Mesenchymal stem cell (in vitro differentiated cells and primary cell): ENCODE data around the gene LTB4R.

Source experiments
- DNase-seq: peaks from one replicate; pipeline ENCODE4 v3.0.0-alpha.2; 2013
- H2AFZ ChIP-seq: one replicate; pipeline ENCODE4 v1.6.1; 2013; ENCODE audit warnings: low read depth, mild to moderate bottlenecking, control low read depth, inconsistent platforms, low read length, moderate library complexity
- H2AK5ac ChIP-seq: 2 replicates; pipeline ENCODE4 v1.6.1; 2013; ENCODE audit warnings: low read length, moderate library complexity, mild to moderate bottlenecking, inconsistent platforms; ENCODE audit not compliant: severe bottlenecking
- H2BK120ac ChIP-seq: one replicate; pipeline ENCODE4 v1.6.1; 2013; ENCODE audit warnings: low read depth, mild to moderate bottlenecking, inconsistent platforms, low read length, moderate library complexity
- H2BK12ac ChIP-seq, 2 experiments: one replicate each; pipeline ENCODE4 v1.6.1; 2013; ENCODE audit warnings: inconsistent platforms in 2 of 2, low read length in 2 of 2, mild to moderate bottlenecking in 2 of 2, moderate library complexity in 2 of 2, control low read depth in 1 of 2
- H2BK15ac ChIP-seq: one replicate; pipeline ENCODE4 v1.6.1; 2013; ENCODE audit warnings: mild to moderate bottlenecking, low read depth, inconsistent platforms; ENCODE audit not compliant: poor library complexity, severe bottlenecking
- H2BK5ac ChIP-seq: 2 replicates; pipeline ENCODE4 v1.6.1; 2013; ENCODE audit warnings: low read depth, mild to moderate bottlenecking, low read length, control low read depth, inconsistent platforms; ENCODE audit not compliant: poor library complexity, severe bottlenecking
- H3K14ac ChIP-seq, 2 experiments: one replicate each; pipeline ENCODE4 v1.6.1; 2013; ENCODE audit warnings: inconsistent platforms in 2 of 2, low read length in 2 of 2, control low read depth in 1 of 2, mild to moderate bottlenecking in 1 of 2, moderate library complexity in 1 of 2
- H3K18ac ChIP-seq, 2 experiments: one replicate each; pipeline ENCODE4 v1.6.1; 2013; ENCODE audit warnings: inconsistent platforms in 2 of 2, low read length in 2 of 2, control low read depth in 1 of 2, low read depth in 1 of 2, mild to moderate bottlenecking in 1 of 2
- H3K23ac ChIP-seq, 2 experiments: one replicate each; pipeline ENCODE4 v1.6.1; 2013; ENCODE audit warnings: inconsistent platforms in 2 of 2, low read length in 2 of 2, mild to moderate bottlenecking in 2 of 2, moderate library complexity in 2 of 2, control low read depth in 1 of 2
- H3K27ac ChIP-seq: 2 replicates; pipeline ENCODE4 v1.5.1; 2013; ENCODE audit warnings: mild to moderate bottlenecking, moderate library complexity, low read length, control low read depth, inconsistent platforms; ENCODE audit not compliant: poor library complexity, severe bottlenecking
- H3K27me3 ChIP-seq, 2 experiments: 2 replicates each; pipeline versions ENCODE4 v1.6.1 to v1.7.0; 2013; ENCODE audit warnings: low read length in 2 of 2, mild to moderate bottlenecking in 2 of 2, moderate library complexity in 2 of 2, control low read depth in 1 of 2, inconsistent platforms in 1 of 2; ENCODE audit not compliant: control insufficient read depth in 1 of 2, insufficient read depth in 1 of 2
- H3K36me3 ChIP-seq, 2 experiments: 2 replicates each; pipeline versions ENCODE4 v1.6.1 to v1.7.0; 2013; ENCODE audit warnings: low read length in 2 of 2, control low read depth in 1 of 2, inconsistent platforms in 1 of 2, low read depth in 1 of 2, mild to moderate bottlenecking in 1 of 2; ENCODE audit not compliant: insufficient read depth in 2 of 2, control insufficient read depth in 1 of 2
- H3K4ac ChIP-seq, 2 experiments: one replicate each; pipeline ENCODE4 v1.6.1; 2013; ENCODE audit warnings: inconsistent platforms in 2 of 2, low read length in 2 of 2, mild to moderate bottlenecking in 2 of 2, moderate library complexity in 2 of 2, control low read depth in 1 of 2, low read depth in 1 of 2
- H3K4me1 ChIP-seq: 2 replicates; pipeline ENCODE4 v1.6.1; 2013; ENCODE audit warnings: low read depth, low read length, control low read depth; ENCODE audit not compliant: control insufficient read depth, insufficient read depth
- H3K4me2 ChIP-seq: 2 replicates; pipeline ENCODE4 v1.6.1; 2013; ENCODE audit warnings: low read length, mild to moderate bottlenecking, inconsistent platforms; ENCODE audit not compliant: poor library complexity, severe bottlenecking
- H3K4me3 ChIP-seq, 2 experiments: 2 replicates each; pipeline versions ENCODE4 v1.5.1 to v1.7.0; 2013; ENCODE audit warnings: low read length in 2 of 2, mild to moderate bottlenecking in 2 of 2, control low read depth in 1 of 2, low read depth in 1 of 2; ENCODE audit not compliant: insufficient read depth in 1 of 2
- H3K79me1 ChIP-seq: replicated peaks from 2 replicates; pipeline ENCODE4 v1.6.1; 2013; ENCODE audit warnings: mild to moderate bottlenecking, control low read depth, low read length, inconsistent platforms; ENCODE audit not compliant: poor library complexity, severe bottlenecking
- H3K9ac ChIP-seq: 2 replicates; pipeline ENCODE4 v1.7.0; 2013; ENCODE audit warnings: mild to moderate bottlenecking, low read length, moderate library complexity
- H3K9me3 ChIP-seq: 2 replicates; pipeline ENCODE4 v1.7.0; 2013; ENCODE audit warnings: mild to moderate bottlenecking, low read length; ENCODE audit not compliant: control insufficient read depth
- H4K8ac ChIP-seq: one replicate; pipeline ENCODE4 v1.6.1; 2013; ENCODE audit warnings: inconsistent platforms, mild to moderate bottlenecking, low read length, moderate library complexity
- H4K91ac ChIP-seq: one replicate; pipeline ENCODE4 v1.6.1; 2013; ENCODE audit warnings: mild to moderate bottlenecking, low read length, inconsistent platforms
- WGBS: methylation state at CpG from one replicate; pipeline ENCODE4 v1.1.7; 2013; ENCODE audit warnings: mixed read lengths; 5-methylcytosine and 5-hydroxymethylcytosine counted together

LTB4R gene

DNA sequence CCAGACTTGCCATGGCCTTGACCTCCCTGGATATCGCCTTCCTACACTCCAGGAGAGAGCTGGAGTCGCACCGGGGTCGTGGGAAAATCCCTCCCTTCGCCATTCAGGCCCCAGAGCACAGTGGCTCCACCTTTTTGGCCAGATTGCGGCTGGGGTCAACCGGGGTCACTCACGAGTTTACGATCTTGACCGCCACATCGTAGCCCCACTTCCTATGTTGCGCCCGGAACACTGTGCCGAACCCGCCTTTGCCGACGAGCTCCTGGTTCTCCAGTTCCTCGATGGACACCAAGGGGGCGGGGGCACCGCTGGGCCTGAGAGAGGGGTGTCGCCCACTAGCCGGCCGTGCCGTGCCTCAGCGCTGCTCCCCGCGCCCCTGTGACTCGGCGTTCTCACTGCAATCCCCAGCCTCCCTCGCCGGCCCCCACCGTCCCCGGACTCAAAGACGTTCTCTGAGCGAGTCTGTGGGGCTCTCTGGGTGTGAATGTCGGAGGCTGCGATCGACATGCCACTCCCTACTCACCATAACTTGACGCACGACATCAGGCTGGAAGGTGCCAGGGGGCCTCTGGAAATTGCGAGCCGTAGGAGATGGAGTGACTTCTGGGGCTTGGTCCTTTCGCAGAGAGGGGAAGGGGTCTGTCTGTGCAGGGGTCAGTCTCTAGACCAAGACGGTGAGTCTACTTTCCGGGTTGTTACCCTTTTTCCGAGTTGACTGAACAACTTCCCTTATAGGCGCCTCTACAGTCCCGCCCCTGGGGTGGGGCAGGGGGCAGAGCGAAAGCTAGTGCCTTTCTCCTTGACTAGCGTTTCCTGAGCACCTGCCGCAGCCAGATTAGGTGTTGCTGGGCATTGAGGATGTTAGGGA, 28.2 kb downstream of the LTB4R start, which contains the start of gene RIPK3:
Gene RIPK3, minus strand, starts transcription at position 708 of the 868 bp plus-strand sequence. Its CDS starts 165 bp downstream, at position 543.
- no peak within 1 kb of the TSS for H2BK5ac ChIP-seq
- H3K9ac ChIP-seq = peak within 1 kb of the TSS; percentile 81
- no peak within 1 kb of the TSS for H3K27ac ChIP-seq
- H2AK5ac ChIP-seq = no peak within 1 kb of the TSS
- H3K23ac ChIP-seq = peak within 1 kb of the TSS in 1 of 2 experiments; percentile 85
- H3K18ac ChIP-seq = peak within 1 kb of the TSS in 1 of 2 experiments; percentile 82
- peak within 1 kb of the TSS; percentile 30 for H2AFZ ChIP-seq
- H3K9me3 ChIP-seq = no peaks in the 10 kb centered on the region
- H2BK120ac ChIP-seq = no peak within 1 kb of the TSS
- H3K4me3 ChIP-seq = peak within 1 kb of the TSS; percentile 52 to 91
- H3K36me3 ChIP-seq = peaks cover 4 to 18% of the 10 kb centered on the region in 2 experiments
- H3K14ac ChIP-seq = peak within 1 kb of the TSS in 1 of 2 experiments; percentile 56
- H4K91ac ChIP-seq = no peak within 1 kb of the TSS
- peak within 1 kb of the TSS; percentile 73 for H4K8ac ChIP-seq
- WGBS = 9% methylated on average over 38 of the region's 51 CpGs
- H3K4me2 ChIP-seq = peak within 1 kb of the TSS; percentile 83
- no peak within 1 kb of the TSS for H3K4ac ChIP-seq
- peak within 1 kb of the TSS in 1 of 2 experiments; percentile 43 for H2BK12ac ChIP-seq
- H2BK15ac ChIP-seq = no peak within 1 kb of the TSS
- peaks cover 26% of the 10 kb centered on the region for H3K4me1 ChIP-seq
- no peaks in the 10 kb centered on the region for H3K79me1 ChIP-seq
- peak; percentile 20 for DNase-seq
- H3K27me3 ChIP-seq = peaks cover 29 to 58% of the 10 kb centered on the region in 2 experiments

DNA sequence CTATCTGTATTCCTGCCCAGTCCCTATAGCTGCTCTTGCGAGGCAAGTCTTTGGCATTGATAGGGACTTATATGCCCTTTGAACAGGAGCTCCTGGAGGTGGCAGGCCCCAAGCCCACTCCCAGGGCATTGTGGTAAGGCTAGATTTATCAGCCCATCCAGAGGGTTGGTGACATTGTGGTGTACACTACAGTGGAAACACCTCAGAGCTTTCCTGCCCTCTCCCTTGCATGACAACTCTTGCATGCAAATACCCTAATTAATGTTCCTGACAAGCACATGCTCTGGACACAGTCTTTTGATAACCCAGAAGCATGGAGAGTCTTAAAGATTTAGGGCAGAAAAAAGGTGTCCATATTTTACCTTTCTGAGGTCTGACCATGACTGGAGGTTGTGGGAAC, 29.3 kb downstream of the LTB4R start:
- Histone ChIP-seq H2BK12ac (no peak overlapping the region), H3K14ac (no peak overlapping the region), H2BK120ac (no peak overlapping the region), H3K4me1 (peaks cover 16% of the 10 kb centered on the region), H3K36me3 (peaks cover 4 to 18% of the 10 kb centered on the region in 2 experiments), H3K23ac (no peak overlapping the region), H3K4me2 (no peak overlapping the region), H3K4ac (no peak overlapping the region), H3K27me3 (peaks cover 23 to 57% of the 10 kb centered on the region in 2 experiments), H3K27ac (no peak overlapping the region), H4K91ac (no peak overlapping the region), H3K9me3 (no peaks in the 10 kb centered on the region), H3K18ac (no peak overlapping the region), H3K79me1 (no peaks in the 10 kb centered on the region), H2BK5ac (no peak overlapping the region), H4K8ac (no peak overlapping the region), H3K4me3 (no peak overlapping the region), H3K9ac (no peak overlapping the region), H2BK15ac (no peak overlapping the region), H2AFZ (no peak overlapping the region), H2AK5ac (no peak overlapping the region)
- no peak for DNase-seq
- WGBS = 80% methylated on average over 1 of the region's 1 CpG

DNA sequence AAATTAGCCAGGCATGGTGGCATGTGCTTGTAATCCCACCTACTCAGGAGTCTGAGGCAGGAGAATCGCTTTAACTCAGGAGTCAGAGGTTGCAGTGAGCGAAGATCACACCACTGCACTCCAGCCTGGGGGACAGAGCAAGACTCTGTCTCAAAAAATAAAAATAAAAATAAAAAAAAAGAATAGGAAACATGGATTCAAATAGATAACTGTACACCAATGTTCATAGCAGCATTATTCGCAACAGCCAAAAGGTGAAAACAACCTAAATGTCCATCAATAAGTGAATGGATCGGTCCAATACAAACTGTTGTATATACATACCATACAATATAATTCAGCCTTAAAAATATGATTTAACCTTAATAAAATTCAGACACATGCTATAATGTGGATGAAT, 31.6 kb downstream of the LTB4R start:
- Histone ChIP-seq H3K9me3 (no peaks in the 10 kb centered on the region), H3K9ac (no peak overlapping the region), H4K8ac (no peak overlapping the region), H3K4me2 (no peak overlapping the region), H3K27me3 (peaks cover 13 to 55% of the 10 kb centered on the region in 2 experiments), H3K23ac (no peak overlapping the region), H3K79me1 (no peaks in the 10 kb centered on the region), H3K36me3 (peaks cover 4% of the 10 kb centered on the region in 2 experiments), H3K27ac (no peak overlapping the region), H2BK12ac (no peak overlapping the region), H2AK5ac (no peak overlapping the region), H3K4ac (no peak overlapping the region), H3K14ac (no peak overlapping the region), H2BK15ac (no peak overlapping the region), H4K91ac (no peak overlapping the region), H3K4me1 (peaks cover 10% of the 10 kb centered on the region), H3K4me3 (no peak overlapping the region), H2AFZ (no peak overlapping the region), H2BK5ac (no peak overlapping the region), H3K18ac (no peak overlapping the region), H2BK120ac (no peak overlapping the region)
- WGBS = 100% methylated on average over 2 of the region's 4 CpGs
- no peak for DNase-seq

DNA sequence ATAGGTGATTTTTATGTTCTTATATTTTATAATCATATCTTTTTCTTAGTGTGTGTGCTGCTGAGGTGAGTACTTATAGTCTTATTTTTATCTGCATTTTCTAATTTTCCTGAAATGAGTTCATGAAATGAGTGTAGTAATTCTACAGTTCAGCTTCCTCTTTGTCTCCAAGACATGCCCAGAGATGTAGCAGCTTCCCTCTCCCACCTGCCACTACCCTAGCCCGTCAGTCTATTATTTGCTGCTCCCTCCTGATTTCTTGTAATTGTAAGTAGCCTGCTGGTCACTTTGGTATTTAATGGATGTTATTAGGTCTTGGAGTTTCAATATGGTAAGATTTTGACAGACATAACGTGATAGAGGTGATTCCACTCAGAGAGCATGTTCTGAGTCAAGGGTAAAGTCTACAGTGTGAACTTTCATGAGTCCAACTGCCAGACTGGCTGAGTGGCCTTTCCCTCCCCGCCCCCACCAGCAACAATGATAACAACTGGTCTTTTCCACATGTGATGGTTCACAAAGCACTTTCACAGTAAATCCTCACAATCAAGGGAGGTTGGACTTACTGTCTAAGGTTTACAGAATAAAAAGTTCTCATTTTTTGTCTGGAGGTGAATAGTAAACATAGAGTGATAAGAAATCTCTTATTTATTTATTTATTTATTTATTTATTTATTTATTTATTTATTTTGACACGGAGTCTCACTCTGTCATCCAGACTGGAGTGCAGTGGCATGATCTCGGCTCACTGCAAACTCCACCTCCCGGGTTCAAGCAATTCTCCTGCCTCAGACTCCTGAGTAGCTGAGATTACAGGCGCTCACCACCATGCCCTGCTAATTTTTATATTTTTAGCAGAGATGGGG, 32.7 kb downstream of the LTB4R start:
- DNase-seq = no peak
- H4K91ac ChIP-seq = no peak overlapping the region
- no peak overlapping the region for H3K14ac ChIP-seq
- H3K4me1 ChIP-seq = peaks cover 7% of the 10 kb centered on the region
- H3K9ac ChIP-seq = no peak overlapping the region
- H3K79me1 ChIP-seq = no peaks in the 10 kb centered on the region
- H2BK120ac ChIP-seq = no peak overlapping the region
- H3K36me3 ChIP-seq = peaks cover 0 to under 1% of the 10 kb centered on the region in 2 experiments
- no peak overlapping the region for H3K4me3 ChIP-seq
- WGBS = 83% methylated on average over 6 of the region's 7 CpGs
- no peak overlapping the region for H3K23ac ChIP-seq
- no peak overlapping the region for H2BK12ac ChIP-seq
- no peak overlapping the region for H2AFZ ChIP-seq
- H2AK5ac ChIP-seq = no peak overlapping the region
- no peak overlapping the region for H3K27ac ChIP-seq
- H3K4ac ChIP-seq = no peak overlapping the region
- H2BK15ac ChIP-seq = no peak overlapping the region
- H4K8ac ChIP-seq = no peak overlapping the region
- H3K9me3 ChIP-seq = no peaks in the 10 kb centered on the region
- H3K4me2 ChIP-seq = no peak overlapping the region
- peaks cover 2 to 49% of the 10 kb centered on the region in 2 experiments for H3K27me3 ChIP-seq
- no peak overlapping the region for H3K18ac ChIP-seq
- H2BK5ac ChIP-seq = no peak overlapping the region
